ENCODE data around the gene FAM120B. TPM values are rescaled to one million over a fixed set of nuclear protein-coding genes. Genes with fewer than 3 reads are reported as not detected.

FAM120B gene
- total and polyA plus RNA-seq, 2 of the 4 experiments (the other 2 are of a cell fraction), result 15.3 to 28.0 TPM

DNA sequence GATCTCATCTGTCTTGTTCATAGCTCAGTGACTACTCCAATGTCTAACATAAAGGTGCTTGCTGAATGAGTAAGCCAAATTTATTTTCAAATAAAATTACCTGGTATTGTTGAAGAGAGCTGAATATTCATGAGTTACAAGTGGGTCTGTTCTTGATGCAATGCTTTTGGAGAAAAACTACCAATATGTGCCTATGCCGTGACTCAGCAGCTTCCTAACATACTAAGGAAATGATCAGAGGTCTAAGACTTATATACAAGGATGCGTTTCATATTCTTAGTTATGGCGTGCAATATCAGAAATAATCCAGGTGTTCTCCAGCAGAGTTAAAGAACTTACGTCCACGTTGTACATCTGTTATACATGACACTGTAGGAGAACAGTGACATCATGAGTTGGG is 5.1 kb downstream of the FAM120B start:
- Histone ChIP-seq H3K9me3 (ENCODE audit: control insufficient read depth, insufficient read depth, low read length) (no peaks in the 10 kb centered on the region), H3K36me3 (ENCODE audit: control insufficient read depth, insufficient read depth, low read length) (0 out of 2 replicates have a peak, but pooled peaks cover 2% of the 10 kb centered on the region), H3K79me1 (ENCODE audit: low read depth in 1 of 2, low read length in 2 of 2) (peaks cover 45 to 79% of the 10 kb centered on the region in 2 experiments), H3K9me1 (ENCODE audit: insufficient read depth, low read length) (peaks cover 24% of the 10 kb centered on the region), H3K14ac (replicated peaks; ENCODE audit: low read depth, low read length) (no peak overlapping the region), H3K23ac (ENCODE audit: low read depth, low read length) (no peak overlapping the region), H2BK20ac (ENCODE audit: low read depth, low read length) (no peak overlapping the region), H3K27me3 (ENCODE audit: control insufficient read depth, insufficient read depth, low read length) (no peaks in the 10 kb centered on the region), H4K20me1 (ENCODE audit: insufficient read depth, low read length) (peaks cover 52% of the 10 kb centered on the region), H2AK5ac (ENCODE audit: low read depth, low read length) (no peak overlapping the region), H4K91ac (ENCODE audit: insufficient read depth, low read depth, low read length) (no peak overlapping the region), H3K4ac (ENCODE audit: low read depth, low read length) (no peak overlapping the region), H2BK15ac (ENCODE audit: low read depth, low read length) (no peak overlapping the region), H3K4me1 (ENCODE audit: control insufficient read depth, insufficient read depth, low read length) (peaks cover 12% of the 10 kb centered on the region), H2BK5ac (ENCODE audit: low read depth, low read length, poor library complexity, severe bottlenecking) (no peak overlapping the region), H3K27ac (ENCODE audit: insufficient read depth, low read length) (no peak overlapping the region), H2BK120ac (ENCODE audit: low read depth, low read length) (no peak overlapping the region), H3K18ac (ENCODE audit: low read depth, low read length) (no peak overlapping the region), H3K56ac (ENCODE audit: extremely low read depth, insufficient read depth, low read length) (no peak overlapping the region), H3K4me2 (ENCODE audit: low read depth, low read length) (no peak overlapping the region), H3K4me3 (ENCODE audit: insufficient read depth, low read depth, low read length) (no peak overlapping the region), H4K8ac (ENCODE audit: low read depth in 2 of 2, low read length in 2 of 2) (no peak overlapping the region), H2AK9ac (replicated peaks; ENCODE audit: low read depth, low read length, poor library complexity) (no peak overlapping the region), H4K5ac (ENCODE audit: low read depth, low read length) (no peak overlapping the region), H3K9ac (ENCODE audit: low read depth, low read length) (no peak overlapping the region), H2AFZ (replicated peaks; ENCODE audit: low read length, poor library complexity) (no peak overlapping the region)
- ChIA-PET CTCF (no interaction called here), POLR2A (ENCODE audit: unreplicated experiment) (no interaction called here)
- in situ Hi-C loops (cut with MboI; ENCODE audit: low sequenced_read_pairs) (no loop called here), intact Hi-C loops (cut with micrococcal nuclease) (loop anchor here (5.0 to 10.0 kb wide), 2 partner anchors 519 to 867 kb away; no protein-coding TSS in a partner anchor), dilution Hi-C loops (cut with HindIII; ENCODE audit: low sequenced_read_pairs, unreplicated experiment) (no loop called here)
- ATAC-seq (ENCODE audit: low read depth), result 0 out of 2 replicates have a peak, but pooled peaks have one; percentile 3
- no TSS peak for BruUV-seq (replicated peaks)
- DNase-seq, result peak; percentile 57
- WGBS, 2 experiments (ENCODE audit: extremely low coverage in 2 of 2, insufficient read length in 1 of 2), result no CpG with 5 or more reads among the region's 5 CpGs
- TF ChIP-seq MAFK (IDR thresholded peaks at IDR 0.05; ENCODE audit: low read depth, low read length) (no peak), SMC3 (IDR thresholded peaks at IDR 0.05; ENCODE audit: low read depth, low read length) (no peak), FOS (IDR thresholded peaks at IDR 0.05; ENCODE audit: low read depth, low read length) (no peak), NFE2L2 (IDR thresholded peaks at IDR 0.05; ENCODE audit: low read depth, low read length) (peak; percentile 49; the same call in 1 of the 2 replicates), POLR2A (IDR thresholded peaks at IDR 0.05; ENCODE audit: low read depth, low read length) (no peak)
